ENCODE results near the gene CEP164.
A peak's percentile ranks its signal among the peaks of the same experiment; 100 is the strongest.

The CEP164 gene

DNA sequence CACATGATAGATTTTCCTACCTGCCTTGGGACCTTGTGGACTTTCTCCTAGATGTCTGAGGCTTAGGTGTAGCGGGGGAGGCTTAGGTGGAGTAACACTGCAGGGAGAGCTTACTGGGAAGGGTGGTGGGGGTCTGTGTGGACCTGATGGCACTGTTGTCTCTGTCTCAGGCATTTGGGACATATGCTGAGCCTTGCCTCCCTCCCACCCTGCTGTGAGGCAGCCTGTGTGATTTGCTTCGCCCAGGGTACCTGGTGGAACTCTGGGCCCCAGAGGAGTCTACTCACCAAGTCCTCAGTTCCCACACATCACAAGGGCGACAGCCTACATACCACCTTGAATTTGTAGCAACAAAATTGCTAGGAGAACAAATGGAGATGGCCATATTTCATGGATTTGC, 80.7 kb downstream of the CEP164 start:
- no peak overlapping the region for H3K23ac ChIP-seq (ENCODE audit: low read depth, low read length, poor library complexity)

DNA sequence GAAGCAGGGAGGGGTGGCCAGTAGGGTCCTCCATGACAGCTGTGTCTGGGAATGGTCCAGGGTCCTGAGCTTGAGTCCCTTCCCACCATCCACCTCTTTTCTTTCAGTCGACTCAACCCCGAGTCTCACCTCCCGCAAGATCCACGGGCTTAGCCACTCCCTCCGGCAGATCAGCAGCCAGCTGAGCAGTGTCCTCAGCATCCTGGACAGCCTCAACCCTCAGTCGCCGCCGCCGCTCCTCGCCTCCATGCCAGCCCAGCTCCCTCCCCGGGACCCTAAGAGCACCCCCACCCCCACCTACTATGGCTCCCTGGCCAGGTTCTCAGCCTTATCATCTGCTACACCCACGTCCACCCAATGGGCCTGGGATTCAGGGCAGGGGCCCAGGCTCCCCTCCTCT, 81.9 kb downstream of the CEP164 start:
- peaks cover 21 to 61% of the 10 kb centered on the region in 2 donors for H3K36me3 ChIP-seq (replicated peaks in 1 of 2; ENCODE audit: control insufficient read depth in 2 of 2, insufficient read depth in 2 of 2, low read length in 2 of 2)
- no peak overlapping the region for H2BK5ac ChIP-seq (ENCODE audit: low read length)
- H3K27ac ChIP-seq (replicated peaks; ENCODE audit: low read length): no peak overlapping the region
- H4K8ac ChIP-seq (ENCODE audit: low read depth, low read length): no peak overlapping the region
- no peak overlapping the region for H2BK12ac ChIP-seq (ENCODE audit: low read length)
- no peak overlapping the region for H3K4me2 ChIP-seq (ENCODE audit: insufficient read depth, low read length, poor library complexity, severe bottlenecking)
- no peak overlapping the region for H3K23ac ChIP-seq (ENCODE audit: low read depth, low read length, poor library complexity)
- no peak overlapping the region for H3K9ac ChIP-seq (ENCODE audit: low read depth, low read length, poor library complexity)
- no peak overlapping the region for H3K14ac ChIP-seq (ENCODE audit: low read length)
- H2BK120ac ChIP-seq (ENCODE audit: low read depth, low read length): no peak overlapping the region
- H2BK15ac ChIP-seq (ENCODE audit: low read length): no peak overlapping the region
- no peaks in the 10 kb centered on the region for H3K27me3 ChIP-seq (ENCODE audit: control insufficient read depth in 3 of 3, insufficient read depth in 3 of 3, low read depth in 1 of 3, low read length in 3 of 3)
- H3K4me3 ChIP-seq (ENCODE audit: low read length in 2 of 2): no peak overlapping the region
- peaks cover 0 to 2% of the 10 kb centered on the region in 2 donors for H3K4me1 ChIP-seq (ENCODE audit: control insufficient read depth in 2 of 2, insufficient read depth in 1 of 2, low read depth in 1 of 2, low read length in 2 of 2)
- no peak overlapping the region for H2AFZ ChIP-seq (ENCODE audit: low read length)
- DNase-seq (ENCODE audit: low spot score): no peak
- no CpG with 5 or more reads among the region's 12 CpGs for WGBS, 2 donors (ENCODE audit: extremely low coverage in 2 of 2, insufficient read length in 2 of 2, insufficient replicate concordance in 1 of 2)
- H4K91ac ChIP-seq (ENCODE audit: low read depth, low read length, poor library complexity): no peak overlapping the region
- no peak overlapping the region for H2AK5ac ChIP-seq (ENCODE audit: low read depth, low read length)
- H3K4ac ChIP-seq (ENCODE audit: low read length): no peak overlapping the region
- no peak overlapping the region for H3K18ac ChIP-seq (ENCODE audit: low read length)
- H3K79me1 ChIP-seq (ENCODE audit: low read depth, low read length): no peaks in the 10 kb centered on the region
- H3K9me3 ChIP-seq (replicated peaks in 1 of 2; ENCODE audit: control insufficient read depth in 2 of 2, insufficient read depth in 1 of 2, low read depth in 1 of 2, low read length in 2 of 2): peaks cover 2 to 11% of the 10 kb centered on the region in 2 donors

More for the DNA sequence above, 80.7 kb downstream of the CEP164 start:
- no peak overlapping the region for H3K18ac ChIP-seq (ENCODE audit: low read length)
- H2BK15ac ChIP-seq (ENCODE audit: low read length): no peak overlapping the region
- H2BK12ac ChIP-seq (ENCODE audit: low read length): no peak overlapping the region
- H4K91ac ChIP-seq (ENCODE audit: low read depth, low read length, poor library complexity): no peak overlapping the region
- no peak overlapping the region for H2BK5ac ChIP-seq (ENCODE audit: low read length)
- no peak for DNase-seq (ENCODE audit: low spot score)
- no peak overlapping the region for H2AFZ ChIP-seq (ENCODE audit: low read length)
- no peak overlapping the region for H3K9ac ChIP-seq (ENCODE audit: low read depth, low read length, poor library complexity)
- no CpG with 5 or more reads among the region's 3 CpGs for WGBS, 2 donors (ENCODE audit: extremely low coverage in 2 of 2, insufficient read length in 2 of 2, insufficient replicate concordance in 1 of 2)
- H3K4ac ChIP-seq (ENCODE audit: low read length): no peak overlapping the region
- H3K27ac ChIP-seq (replicated peaks; ENCODE audit: low read length): no peak overlapping the region
- H3K4me2 ChIP-seq (ENCODE audit: insufficient read depth, low read length, poor library complexity, severe bottlenecking): no peak overlapping the region
- no peaks in the 10 kb centered on the region for H3K27me3 ChIP-seq (ENCODE audit: control insufficient read depth in 3 of 3, insufficient read depth in 3 of 3, low read depth in 1 of 3, low read length in 3 of 3)
- peaks cover 0 to 2% of the 10 kb centered on the region in 2 donors for H3K4me1 ChIP-seq (ENCODE audit: control insufficient read depth in 2 of 2, insufficient read depth in 1 of 2, low read depth in 1 of 2, low read length in 2 of 2)
- H3K4me3 ChIP-seq (ENCODE audit: low read length in 2 of 2): no peak overlapping the region
- H2BK120ac ChIP-seq (ENCODE audit: low read depth, low read length): no peak overlapping the region
- H3K36me3 ChIP-seq (replicated peaks in 1 of 2; ENCODE audit: control insufficient read depth in 2 of 2, insufficient read depth in 2 of 2, low read length in 2 of 2): peaks cover 20 to 62% of the 10 kb centered on the region in 2 donors
- H4K8ac ChIP-seq (ENCODE audit: low read depth, low read length): no peak overlapping the region
- peaks cover 2 to 11% of the 10 kb centered on the region in 2 donors for H3K9me3 ChIP-seq (replicated peaks in 1 of 2; ENCODE audit: control insufficient read depth in 2 of 2, insufficient read depth in 1 of 2, low read depth in 1 of 2, low read length in 2 of 2)
- no peak overlapping the region for H3K14ac ChIP-seq (ENCODE audit: low read length)
- H2AK5ac ChIP-seq (ENCODE audit: low read depth, low read length): no peak overlapping the region
- no peaks in the 10 kb centered on the region for H3K79me1 ChIP-seq (ENCODE audit: low read depth, low read length)

DNA sequence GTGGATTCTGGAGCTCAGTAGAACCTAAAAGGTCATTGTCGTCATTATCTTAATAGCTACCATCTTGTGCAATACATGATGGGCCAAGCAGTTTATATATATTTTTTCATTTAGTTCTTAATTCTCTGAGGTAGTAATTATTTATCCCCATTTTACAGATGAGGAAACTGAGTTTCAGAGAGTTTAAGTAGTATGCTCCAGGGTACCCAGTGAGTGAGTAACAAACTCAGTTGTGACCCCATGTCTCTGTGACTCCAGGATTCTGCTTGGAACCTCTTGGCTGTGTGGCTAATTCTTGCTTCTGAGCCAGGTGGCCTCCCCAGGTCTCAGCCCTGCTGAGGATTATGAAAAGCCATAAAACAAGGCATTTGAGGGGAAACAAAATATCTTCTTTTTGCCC, 82.6 kb downstream of the CEP164 start:
- no peak overlapping the region for H2BK15ac ChIP-seq (ENCODE audit: low read length)
- no peak overlapping the region for H2BK12ac ChIP-seq (ENCODE audit: low read length)
- H4K91ac ChIP-seq (ENCODE audit: low read depth, low read length, poor library complexity): no peak overlapping the region
- H3K9me3 ChIP-seq (replicated peaks in 1 of 2; ENCODE audit: control insufficient read depth in 2 of 2, insufficient read depth in 1 of 2, low read depth in 1 of 2, low read length in 2 of 2): peaks cover 2 to 8% of the 10 kb centered on the region in 2 donors
- no peaks in the 10 kb centered on the region for H3K79me1 ChIP-seq (ENCODE audit: low read depth, low read length)
- no peak overlapping the region for H3K4me3 ChIP-seq (ENCODE audit: low read length in 2 of 2)
- H2AK5ac ChIP-seq (ENCODE audit: low read depth, low read length): no peak overlapping the region
- H3K18ac ChIP-seq (ENCODE audit: low read length): no peak overlapping the region
- no CpG with 5 or more reads among the region's 1 CpG for WGBS, 2 donors (ENCODE audit: extremely low coverage in 2 of 2, insufficient read length in 2 of 2, insufficient replicate concordance in 1 of 2)
- H2BK5ac ChIP-seq (ENCODE audit: low read length): no peak overlapping the region
- H3K9ac ChIP-seq (ENCODE audit: low read depth, low read length, poor library complexity): no peak overlapping the region
- no peak overlapping the region for H3K4ac ChIP-seq (ENCODE audit: low read length)
- H3K27ac ChIP-seq (replicated peaks; ENCODE audit: low read length): no peak overlapping the region
- no peak for DNase-seq (ENCODE audit: low spot score)
- H3K36me3 ChIP-seq (replicated peaks in 1 of 2; ENCODE audit: control insufficient read depth in 2 of 2, insufficient read depth in 2 of 2, low read length in 2 of 2): peaks cover 18 to 54% of the 10 kb centered on the region in 2 donors
- H2AFZ ChIP-seq (ENCODE audit: low read length): no peak overlapping the region
- H3K14ac ChIP-seq (ENCODE audit: low read length): no peak overlapping the region
- H3K27me3 ChIP-seq (ENCODE audit: control insufficient read depth in 3 of 3, insufficient read depth in 3 of 3, low read depth in 1 of 3, low read length in 3 of 3): no peaks in the 10 kb centered on the region
- peaks cover 0 to 2% of the 10 kb centered on the region in 2 donors for H3K4me1 ChIP-seq (ENCODE audit: control insufficient read depth in 2 of 2, insufficient read depth in 1 of 2, low read depth in 1 of 2, low read length in 2 of 2)
- H2BK120ac ChIP-seq (ENCODE audit: low read depth, low read length): no peak overlapping the region
- no peak overlapping the region for H3K23ac ChIP-seq (ENCODE audit: low read depth, low read length, poor library complexity)
- no peak overlapping the region for H3K4me2 ChIP-seq (ENCODE audit: insufficient read depth, low read length, poor library complexity, severe bottlenecking)
- H4K8ac ChIP-seq (ENCODE audit: low read depth, low read length): no peak overlapping the region

DNA sequence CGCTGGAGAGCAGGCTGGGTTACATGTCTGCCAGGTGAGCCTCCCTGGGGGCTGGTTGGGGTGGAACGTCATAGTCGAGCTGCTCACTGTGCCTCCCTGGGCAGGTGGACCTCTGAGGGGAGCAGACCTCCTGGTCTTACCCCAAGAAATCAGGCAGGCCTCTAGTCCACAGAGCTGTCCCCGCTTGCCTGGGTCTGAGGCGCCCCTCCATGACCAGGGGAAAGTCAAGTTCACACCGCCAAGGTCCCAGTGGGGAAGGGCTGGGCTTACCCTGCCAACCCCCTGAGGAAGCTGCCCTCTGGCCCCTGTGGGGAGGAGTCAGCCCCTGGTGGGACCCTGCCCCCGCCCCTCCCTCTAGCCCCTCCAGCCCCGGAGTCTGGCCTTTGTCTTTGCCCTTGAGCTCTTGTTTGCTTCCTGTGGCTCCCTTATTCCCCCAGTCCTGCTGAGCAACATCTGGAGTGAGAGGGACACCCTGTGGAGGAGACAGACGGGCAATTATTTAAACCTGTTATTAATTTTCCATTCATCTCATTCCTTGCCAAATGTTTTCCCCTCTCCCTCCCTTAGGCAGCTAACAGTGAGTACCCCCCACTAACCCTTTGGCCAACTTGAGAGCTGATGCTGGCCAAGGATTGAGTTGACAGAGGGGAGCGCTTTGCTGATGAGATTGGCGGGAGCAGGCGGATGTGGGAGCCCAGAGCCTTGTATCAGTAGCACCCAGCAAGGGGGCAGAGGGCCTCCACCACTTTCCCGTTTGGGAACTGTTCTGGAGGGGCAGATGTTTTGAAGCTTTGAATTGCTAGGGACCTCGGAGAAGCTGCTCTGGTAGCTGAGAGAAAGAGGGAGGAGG, 83.4 kb downstream of the CEP164 start:
- no CpG with 5 or more reads among the region's 14 CpGs for WGBS, 2 donors (ENCODE audit: extremely low coverage in 2 of 2, insufficient read length in 2 of 2, insufficient replicate concordance in 1 of 2)
- Histone ChIP-seq H3K4me1 (ENCODE audit: control insufficient read depth in 2 of 2, insufficient read depth in 1 of 2, low read depth in 1 of 2, low read length in 2 of 2) (peaks cover 0 to 2% of the 10 kb centered on the region in 2 donors), H3K4me2 (ENCODE audit: insufficient read depth, low read length, poor library complexity, severe bottlenecking) (no peak overlapping the region), H3K23ac (ENCODE audit: low read depth, low read length, poor library complexity) (no peak overlapping the region), H2BK5ac (ENCODE audit: low read length) (no peak overlapping the region), H3K4ac (ENCODE audit: low read length) (no peak overlapping the region), H4K91ac (ENCODE audit: low read depth, low read length, poor library complexity) (no peak overlapping the region), H2BK15ac (ENCODE audit: low read length) (no peak overlapping the region), H2AFZ (ENCODE audit: low read length) (no peak overlapping the region), H3K18ac (ENCODE audit: low read length) (no peak overlapping the region), H2BK12ac (ENCODE audit: low read length) (no peak overlapping the region), H2BK120ac (ENCODE audit: low read depth, low read length) (no peak overlapping the region), H4K8ac (ENCODE audit: low read depth, low read length) (peak overlapping the region; percentile 26), H3K27ac (replicated peaks; ENCODE audit: low read length) (no peak overlapping the region), H3K9me3 (replicated peaks in 1 of 2; ENCODE audit: control insufficient read depth in 2 of 2, insufficient read depth in 1 of 2, low read depth in 1 of 2, low read length in 2 of 2) (peaks cover 2 to 5% of the 10 kb centered on the region in 2 donors), H3K36me3 (replicated peaks in 1 of 2; ENCODE audit: control insufficient read depth in 2 of 2, insufficient read depth in 2 of 2, low read length in 2 of 2) (peaks cover 17 to 48% of the 10 kb centered on the region in 2 donors), H3K14ac (ENCODE audit: low read length) (no peak overlapping the region), H3K27me3 (ENCODE audit: control insufficient read depth in 3 of 3, insufficient read depth in 3 of 3, low read depth in 1 of 3, low read length in 3 of 3) (no peaks in the 10 kb centered on the region), H3K4me3 (ENCODE audit: low read length in 2 of 2) (no peak overlapping the region), H3K79me1 (ENCODE audit: low read depth, low read length) (no peaks in the 10 kb centered on the region), H2AK5ac (ENCODE audit: low read depth, low read length) (no peak overlapping the region), H3K9ac (ENCODE audit: low read depth, low read length, poor library complexity) (no peak overlapping the region)
- no peak for DNase-seq (ENCODE audit: low spot score)
